Natural killer cell (primary cell): Measurements from ENCODE around the gene FBXL7. TPM values are rescaled to one million over a fixed set of nuclear protein-coding genes. Genes with fewer than 3 reads are reported as not detected.

ENCODE experiments used
- ATAC-seq, 3 donors: fragments of 150-1000 bp in 2 of 3; fragments of 200-7000 bp in 1 of 3; cut with Tn5 transposase; 1 replicate in 1 of 3; 2 replicates in 2 of 3; pipeline ENCODE4 v1.10.0; 2021; ENCODE audit warnings: mild to moderate bottlenecking in 2 of 3, moderate library complexity in 2 of 3
- DNase-seq, 2 donors: peaks; one replicate each; pipeline versions ENCODE4 v3.0.0 to v3.0.0-alpha.2; 2013 to 2021; ENCODE audit warnings: mixed read lengths in 1 of 2
- H3K27ac ChIP-seq: one replicate; pipeline ENCODE4 v1.5.1; 2013; ENCODE audit warnings: mild to moderate bottlenecking, low read length
- H3K27me3 ChIP-seq: one replicate; pipeline ENCODE4 v1.6.1; 2013; ENCODE audit warnings: low read length; ENCODE audit not compliant: control insufficient read depth, insufficient read depth
- H3K36me3 ChIP-seq: one replicate; pipeline ENCODE4 v1.6.1; 2013; ENCODE audit warnings: low read length; ENCODE audit not compliant: control insufficient read depth, insufficient read depth
- H3K4me1 ChIP-seq: one replicate; pipeline ENCODE4 v1.6.1; 2013; ENCODE audit warnings: low read length; ENCODE audit not compliant: control insufficient read depth, insufficient read depth
- H3K4me3 ChIP-seq: one replicate; pipeline ENCODE4 v1.5.1; 2013; ENCODE audit warnings: low read length
- H3K9me3 ChIP-seq: one replicate; pipeline ENCODE4 v1.6.1; 2013; ENCODE audit warnings: low read length; ENCODE audit not compliant: control insufficient read depth, insufficient read depth
- H3K27ac Mint-ChIP-seq, 2 donors: one replicate each; pipeline ENCODE4 v1.8.0; 2022; ENCODE audit warnings: mild to moderate bottlenecking in 2 of 2, mixed read lengths in 2 of 2, moderate library complexity in 1 of 2
- H3K27me3 Mint-ChIP-seq, 2 donors: one replicate each; pipeline ENCODE4 v1.8.0; 2022; ENCODE audit warnings: low read depth in 2 of 2, mixed read lengths in 2 of 2
- H3K36me3 Mint-ChIP-seq: one replicate; pipeline ENCODE4 v1.8.0; 2022; ENCODE audit warnings: mixed read lengths
- H3K4me1 Mint-ChIP-seq, 2 donors: one replicate each; pipeline ENCODE4 v1.8.0; 2022; ENCODE audit warnings: mixed read lengths in 2 of 2
- H3K4me3 Mint-ChIP-seq: one replicate; pipeline ENCODE4 v1.8.0; 2022; ENCODE audit warnings: mild to moderate bottlenecking, moderate library complexity, mixed read lengths
- H3K9me3 Mint-ChIP-seq, 2 donors: one replicate each; pipeline ENCODE4 v1.8.0; 2022; ENCODE audit warnings: mixed read lengths in 2 of 2
- WGBS: methylation state at CpG from one replicate; pipeline ENCODE4 v1.1.7; 2013; ENCODE audit warnings: missing lambda C conversion rate; ENCODE audit not compliant: insufficient coverage; 5-methylcytosine and 5-hydroxymethylcytosine counted together
- intact Hi-C: fragments of 100-400 bp; cut with micrococcal nuclease; formaldehyde crosslinking; loops from one replicate; pipeline ENCODE4 v1.14.2; 2022
- total RNA-seq, 4 donors: library from RNA; stranded (reverse); fragments of 120-200 nt in 1 of 4; gene quantifications; one replicate each; pipeline versions ENCODE4 v1.2.3 to v1.2.4, GENCODE V29; 2013 to 2022
- TF ChIP-seq, protein P1 (sequence below): fragments of 200-600 bp; IDR thresholded peaks from one replicate; pipeline ENCODE4 v1.8.0; 2022; ENCODE audit warnings: antibody characterized with exemption

FBXL7 gene
- total RNA-seq, 3 donors from 2014 or later (not counting 1 experiment from before 2014, with no cell fraction given) = not detected

DNA sequence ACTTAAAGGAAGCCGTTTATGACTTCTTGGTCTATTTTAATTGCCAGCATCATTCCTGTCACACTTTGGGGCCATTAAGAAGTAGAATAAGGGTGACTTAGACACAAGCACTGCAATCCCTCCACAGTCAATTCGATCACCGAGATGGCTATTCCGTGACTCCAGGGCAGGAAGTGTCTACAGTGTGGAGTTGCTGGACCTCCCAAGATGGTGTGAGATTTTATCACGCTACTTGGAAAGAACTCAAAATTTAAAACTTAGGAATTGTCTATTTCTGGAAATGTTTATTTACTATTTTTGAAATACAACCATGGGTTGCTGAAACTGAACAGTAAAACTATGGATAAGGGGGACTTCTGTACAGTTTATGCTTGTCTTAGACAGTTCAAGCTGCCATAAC, 6.2 kb downstream of the FBXL7 start:
- peaks cover 6 to 9% of the 10 kb centered on the region in 2 donors for H3K27me3 Mint-ChIP-seq
- Histone ChIP-seq H3K4me3 (no peak overlapping the region), H3K36me3 (no peaks in the 10 kb centered on the region), H3K4me1 (no peaks in the 10 kb centered on the region), H3K27ac (no peak overlapping the region), H3K27me3 (peaks cover 4% of the 10 kb centered on the region), H3K9me3 (no peaks in the 10 kb centered on the region)
- DNase-seq (no peak), ATAC-seq (no peak)
- H3K36me3 Mint-ChIP-seq = no peaks in the 10 kb centered on the region
- no peaks in the 10 kb centered on the region for H3K4me1 Mint-ChIP-seq
- no peak overlapping the region for H3K4me3 Mint-ChIP-seq
- H3K9me3 Mint-ChIP-seq = peaks cover 7 to 12% of the 10 kb centered on the region in 2 donors
- intact Hi-C loops = no loop called here
- TF ChIP-seq, protein P1, sequence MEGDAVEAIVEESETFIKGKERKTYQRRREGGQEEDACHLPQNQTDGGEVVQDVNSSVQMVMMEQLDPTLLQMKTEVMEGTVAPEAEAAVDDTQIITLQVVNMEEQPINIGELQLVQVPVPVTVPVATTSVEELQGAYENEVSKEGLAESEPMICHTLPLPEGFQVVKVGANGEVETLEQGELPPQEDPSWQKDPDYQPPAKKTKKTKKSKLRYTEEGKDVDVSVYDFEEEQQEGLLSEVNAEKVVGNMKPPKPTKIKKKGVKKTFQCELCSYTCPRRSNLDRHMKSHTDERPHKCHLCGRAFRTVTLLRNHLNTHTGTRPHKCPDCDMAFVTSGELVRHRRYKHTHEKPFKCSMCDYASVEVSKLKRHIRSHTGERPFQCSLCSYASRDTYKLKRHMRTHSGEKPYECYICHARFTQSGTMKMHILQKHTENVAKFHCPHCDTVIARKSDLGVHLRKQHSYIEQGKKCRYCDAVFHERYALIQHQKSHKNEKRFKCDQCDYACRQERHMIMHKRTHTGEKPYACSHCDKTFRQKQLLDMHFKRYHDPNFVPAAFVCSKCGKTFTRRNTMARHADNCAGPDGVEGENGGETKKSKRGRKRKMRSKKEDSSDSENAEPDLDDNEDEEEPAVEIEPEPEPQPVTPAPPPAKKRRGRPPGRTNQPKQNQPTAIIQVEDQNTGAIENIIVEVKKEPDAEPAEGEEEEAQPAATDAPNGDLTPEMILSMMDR = no peak
- no peak overlapping the region for H3K27ac Mint-ChIP-seq
- WGBS = 91% methylated on average over 5 of the region's 5 CpGs

DNA sequence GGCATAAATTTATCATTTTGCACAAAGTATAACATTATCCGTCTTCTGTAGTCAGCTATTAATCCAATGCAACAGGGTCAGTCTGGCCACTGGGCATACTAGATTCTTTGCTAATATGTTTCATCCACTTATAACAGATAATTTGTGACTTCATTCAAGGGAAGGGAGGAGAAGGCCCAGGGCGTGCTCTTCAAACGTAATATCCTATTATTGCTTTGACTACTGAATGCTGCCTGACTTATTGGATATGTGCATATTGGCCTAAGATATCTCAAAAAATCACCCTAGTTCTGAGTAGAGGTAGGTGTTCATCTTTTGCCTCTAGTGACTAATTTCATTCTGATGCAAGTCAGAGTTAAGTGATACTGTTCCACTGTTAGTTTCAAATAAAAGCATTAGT, 6.9 kb downstream of the FBXL7 start:
- intact Hi-C loops = no loop called here
- Mint-ChIP-seq H3K36me3 (no peaks in the 10 kb centered on the region), H3K4me3 (no peak overlapping the region), H3K27ac (no peak overlapping the region), H3K27me3 (peaks cover 0 to 4% of the 10 kb centered on the region in 2 donors), H3K4me1 (no peaks in the 10 kb centered on the region), H3K9me3 (peaks cover 7 to 12% of the 10 kb centered on the region in 2 donors)
- ATAC-seq (no peak), DNase-seq (no peak)
- whole genome bisulfite sequencing = 87% methylated on average over 1 of the region's 3 CpGs
- Histone ChIP-seq H3K27ac (no peak overlapping the region), H3K4me3 (no peak overlapping the region), H3K36me3 (no peaks in the 10 kb centered on the region), H3K4me1 (no peaks in the 10 kb centered on the region), H3K27me3 (no peaks in the 10 kb centered on the region), H3K9me3 (no peaks in the 10 kb centered on the region)
- TF ChIP-seq, protein P1 = no peak

DNA sequence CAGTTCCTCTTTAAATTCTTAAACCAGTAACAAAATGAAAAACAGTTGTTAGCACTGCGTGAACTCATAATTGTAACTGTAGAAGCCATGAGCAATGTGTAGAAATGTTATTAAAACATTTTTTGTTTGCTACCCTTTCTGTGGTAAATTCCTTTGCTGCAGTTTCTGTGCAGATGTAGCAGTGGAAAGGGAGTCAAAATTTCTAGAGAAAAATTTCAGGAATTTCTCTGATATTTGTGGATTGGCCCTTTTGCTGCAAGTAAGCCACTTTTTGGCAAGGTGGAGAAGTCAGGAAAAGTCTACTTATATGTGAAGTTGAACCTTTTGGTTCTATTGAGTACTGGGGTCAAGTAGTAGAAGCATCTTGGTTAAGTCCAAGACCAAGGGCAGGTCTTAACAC, 10.1 kb downstream of the FBXL7 start:
- Histone ChIP-seq H3K9me3 (peaks cover 4% of the 10 kb centered on the region), H3K4me1 (no peaks in the 10 kb centered on the region), H3K36me3 (no peaks in the 10 kb centered on the region), H3K27me3 (no peaks in the 10 kb centered on the region), H3K27ac (no peak overlapping the region), H3K4me3 (no peak overlapping the region)
- no peaks in the 10 kb centered on the region for H3K36me3 Mint-ChIP-seq
- intact Hi-C loops = no loop called here
- H3K27ac Mint-ChIP-seq = no peak overlapping the region
- peaks cover 2 to 6% of the 10 kb centered on the region in 2 donors for H3K9me3 Mint-ChIP-seq
- TF ChIP-seq, protein P1 = no peak
- 100% methylated on average over 1 of the region's 1 CpG for WGBS
- H3K4me3 Mint-ChIP-seq = no peak overlapping the region
- H3K27me3 Mint-ChIP-seq = no peaks in the 10 kb centered on the region
- H3K4me1 Mint-ChIP-seq = no peaks in the 10 kb centered on the region
- DNase-seq = no peak
- ATAC-seq = no peak

DNA sequence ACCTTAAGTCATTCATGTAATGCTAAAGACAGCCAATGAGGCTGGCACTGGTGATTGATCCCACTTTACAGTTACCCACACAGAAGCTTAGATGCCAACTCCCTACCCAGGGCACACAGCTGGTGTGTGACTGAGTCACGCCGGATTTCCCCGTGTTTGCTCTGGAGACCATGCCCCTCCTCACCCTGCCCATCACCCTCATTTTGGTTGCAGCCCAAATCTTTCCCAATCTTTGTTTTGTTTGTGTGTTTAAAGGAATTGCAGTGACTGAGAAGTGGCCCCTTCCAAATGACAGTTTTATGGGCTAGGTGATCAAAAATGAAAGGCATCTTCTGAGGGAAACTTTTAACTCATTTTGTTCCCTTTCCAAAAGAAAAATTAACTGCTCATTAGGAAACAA, 10.9 kb downstream of the FBXL7 start:
- intact Hi-C loops = no loop called here
- Mint-ChIP-seq H3K4me3 (no peak overlapping the region), H3K36me3 (no peaks in the 10 kb centered on the region), H3K27me3 (no peaks in the 10 kb centered on the region), H3K4me1 (no peaks in the 10 kb centered on the region), H3K27ac (no peak overlapping the region), H3K9me3 (peaks cover 2 to 7% of the 10 kb centered on the region in 2 donors)
- no peak overlapping the region for H3K4me3 ChIP-seq
- TF ChIP-seq, protein P1 = no peak
- ATAC-seq = no peak
- H3K4me1 ChIP-seq = no peaks in the 10 kb centered on the region
- peaks cover 4% of the 10 kb centered on the region for H3K9me3 ChIP-seq
- H3K27me3 ChIP-seq = no peaks in the 10 kb centered on the region
- 100% methylated on average over 3 of the region's 3 CpGs for WGBS
- H3K36me3 ChIP-seq = no peaks in the 10 kb centered on the region
- no peak overlapping the region for H3K27ac ChIP-seq
- DNase-seq = no peak
